ENCODE measurements around the gene ATP5F1A.
A peak's percentile ranks its signal among the peaks of the same experiment; 100 is the strongest.

Gene ATP5F1A

GRCh38 chr18:46073474-46074331 lies 24.4 kb downstream of the ATP5F1A start:
- Histone ChIP-seq H3K27ac (ENCODE audit: low read depth, low read length, severe bottlenecking) (no peak overlapping the region), H3K4me1 (ENCODE audit: control insufficient read depth, insufficient read depth, low read length, poor library complexity, severe bottlenecking) (peaks cover 3% of the 10 kb centered on the region), H3K4me3 (ENCODE audit: extremely low read depth, insufficient read depth, low read length, poor library complexity, severe bottlenecking) (no peak overlapping the region), H3K36me3 (ENCODE audit: control insufficient read depth, insufficient read depth, low read length) (peaks cover 17% of the 10 kb centered on the region), H3K9me3 (ENCODE audit: control insufficient read depth, low read length) (no peaks in the 10 kb centered on the region)
- 22 to 48% methylated on average over 6 of the region's 9 CpGs for WGBS, 2 experiments (ENCODE audit: insufficient coverage in 2 of 2)

- H3K27ac ChIP-seq (ENCODE audit: low read depth, low read length, severe bottlenecking): no peak overlapping the region
- peaks cover 3% of the 10 kb centered on the region for H3K4me1 ChIP-seq (ENCODE audit: control insufficient read depth, insufficient read depth, low read length, poor library complexity, severe bottlenecking)
- no peak overlapping the region for H3K4me3 ChIP-seq (ENCODE audit: extremely low read depth, insufficient read depth, low read length, poor library complexity, severe bottlenecking)
- peaks cover 12% of the 10 kb centered on the region for H3K36me3 ChIP-seq (ENCODE audit: control insufficient read depth, insufficient read depth, low read length)
- H3K9me3 ChIP-seq (ENCODE audit: control insufficient read depth, low read length): no peaks in the 10 kb centered on the region
- 100% methylated on average over 3 of the region's 3 CpGs for WGBS, 2 experiments (ENCODE audit: insufficient coverage in 2 of 2)
Measured at GRCh38 chr18:46072959-46073358, 25.1 kb downstream of the ATP5F1A start.

GRCh38 chr18:46072376-46072867 lies 25.7 kb downstream of the ATP5F1A start:
- peak overlapping the region; percentile 79 for H3K4me3 ChIP-seq (ENCODE audit: extremely low read depth, insufficient read depth, low read length, poor library complexity, severe bottlenecking)
- peaks cover 10% of the 10 kb centered on the region for H3K36me3 ChIP-seq (ENCODE audit: control insufficient read depth, insufficient read depth, low read length)
- H3K4me1 ChIP-seq (ENCODE audit: control insufficient read depth, insufficient read depth, low read length, poor library complexity, severe bottlenecking): peaks cover 3% of the 10 kb centered on the region
- peaks cover 4% of the 10 kb centered on the region for H3K9me3 ChIP-seq (ENCODE audit: control insufficient read depth, low read length)
- H3K27ac ChIP-seq (ENCODE audit: low read depth, low read length, severe bottlenecking): no peak overlapping the region
- WGBS, 2 experiments (ENCODE audit: insufficient coverage in 2 of 2): 18% methylated on average over 22 of the region's 25 CpGs

- Histone ChIP-seq H3K9me3 (ENCODE audit: control insufficient read depth, low read length) (peaks cover 4% of the 10 kb centered on the region), H3K27ac (ENCODE audit: low read depth, low read length, severe bottlenecking) (no peak within 1 kb of the TSS), H3K36me3 (ENCODE audit: control insufficient read depth, insufficient read depth, low read length) (peaks cover 5% of the 10 kb centered on the region), H3K4me1 (ENCODE audit: control insufficient read depth, insufficient read depth, low read length, poor library complexity, severe bottlenecking) (peaks cover 3% of the 10 kb centered on the region), H3K4me3 (ENCODE audit: extremely low read depth, insufficient read depth, low read length, poor library complexity, severe bottlenecking) (peak within 1 kb of the TSS; percentile 79)
- 0% methylated on average over 52 to 58 of the region's 75 CpGs for WGBS, 2 experiments (ENCODE audit: insufficient coverage in 2 of 2)
Measured at GRCh38 chr18:46071653-46072375, 26.3 kb downstream of the ATP5F1A start, which contains the start of gene PSTPIP2. TSS of gene PSTPIP2 (minus strand) at chr18:46072260. CDS start at chr18:46072188, 72 bp downstream.

GRCh38 chr18:46070815-46071652 lies 27.1 kb downstream of the ATP5F1A start:
- Histone ChIP-seq H3K4me3 (ENCODE audit: extremely low read depth, insufficient read depth, low read length, poor library complexity, severe bottlenecking) (peak overlapping the region; percentile 79), H3K9me3 (ENCODE audit: control insufficient read depth, low read length) (peaks cover 4% of the 10 kb centered on the region), H3K36me3 (ENCODE audit: control insufficient read depth, insufficient read depth, low read length) (peaks cover 4% of the 10 kb centered on the region), H3K4me1 (ENCODE audit: control insufficient read depth, insufficient read depth, low read length, poor library complexity, severe bottlenecking) (peaks cover 3% of the 10 kb centered on the region), H3K27ac (ENCODE audit: low read depth, low read length, severe bottlenecking) (no peak overlapping the region)
- 49 to 52% methylated on average over 9 of the region's 13 CpGs for WGBS, 2 experiments (ENCODE audit: insufficient coverage in 2 of 2)

GRCh38 chr18:46070232-46070631 lies 27.9 kb downstream of the ATP5F1A start:
- 67 to 83% methylated on average over 1 to 2 of the region's 6 CpGs for WGBS, 2 experiments (ENCODE audit: insufficient coverage in 2 of 2)
- H3K27ac ChIP-seq (ENCODE audit: low read depth, low read length, severe bottlenecking): no peak overlapping the region
- peaks cover 4% of the 10 kb centered on the region for H3K36me3 ChIP-seq (ENCODE audit: control insufficient read depth, insufficient read depth, low read length)
- peaks cover 4% of the 10 kb centered on the region for H3K9me3 ChIP-seq (ENCODE audit: control insufficient read depth, low read length)
- H3K4me3 ChIP-seq (ENCODE audit: extremely low read depth, insufficient read depth, low read length, poor library complexity, severe bottlenecking): no peak overlapping the region
- H3K4me1 ChIP-seq (ENCODE audit: control insufficient read depth, insufficient read depth, low read length, poor library complexity, severe bottlenecking): peaks cover 3% of the 10 kb centered on the region

- Histone ChIP-seq H3K36me3 (ENCODE audit: control insufficient read depth, insufficient read depth, low read length) (peaks cover 4% of the 10 kb centered on the region), H3K27ac (ENCODE audit: low read depth, low read length, severe bottlenecking) (no peak overlapping the region), H3K4me3 (ENCODE audit: extremely low read depth, insufficient read depth, low read length, poor library complexity, severe bottlenecking) (no peak overlapping the region), H3K9me3 (ENCODE audit: control insufficient read depth, low read length) (peaks cover 4% of the 10 kb centered on the region), H3K4me1 (ENCODE audit: control insufficient read depth, insufficient read depth, low read length, poor library complexity, severe bottlenecking) (peaks cover 3% of the 10 kb centered on the region)
- WGBS, 2 experiments (ENCODE audit: insufficient coverage in 2 of 2): 70 to 97% methylated on average over 2 of the region's 4 CpGs
Measured at GRCh38 chr18:46069524-46069923, 28.6 kb downstream of the ATP5F1A start.

GRCh38 chr18:46068763-46069162 lies 29.3 kb downstream of the ATP5F1A start:
- peaks cover 4% of the 10 kb centered on the region for H3K36me3 ChIP-seq (ENCODE audit: control insufficient read depth, insufficient read depth, low read length)
- no peak overlapping the region for H3K4me3 ChIP-seq (ENCODE audit: extremely low read depth, insufficient read depth, low read length, poor library complexity, severe bottlenecking)
- 67 to 73% methylated on average over 1 of the region's 1 CpG for WGBS, 2 experiments (ENCODE audit: insufficient coverage in 2 of 2)
- peaks cover 3% of the 10 kb centered on the region for H3K4me1 ChIP-seq (ENCODE audit: control insufficient read depth, insufficient read depth, low read length, poor library complexity, severe bottlenecking)
- H3K9me3 ChIP-seq (ENCODE audit: control insufficient read depth, low read length): peaks cover 4% of the 10 kb centered on the region
- H3K27ac ChIP-seq (ENCODE audit: low read depth, low read length, severe bottlenecking): no peak overlapping the region

- H3K27ac ChIP-seq (ENCODE audit: low read depth, low read length, severe bottlenecking): no peak overlapping the region
- H3K9me3 ChIP-seq (ENCODE audit: control insufficient read depth, low read length): peaks cover 4% of the 10 kb centered on the region
- H3K36me3 ChIP-seq (ENCODE audit: control insufficient read depth, insufficient read depth, low read length): peaks cover 10% of the 10 kb centered on the region
- no peak overlapping the region for H3K4me3 ChIP-seq (ENCODE audit: extremely low read depth, insufficient read depth, low read length, poor library complexity, severe bottlenecking)
- no CpG with 5 or more reads among the region's 5 CpGs for WGBS, 2 experiments (ENCODE audit: insufficient coverage in 2 of 2)
- peaks cover 2% of the 10 kb centered on the region for H3K4me1 ChIP-seq (ENCODE audit: control insufficient read depth, insufficient read depth, low read length, poor library complexity, severe bottlenecking)
Measured at GRCh38 chr18:46067438-46068007, 30.6 kb downstream of the ATP5F1A start.

GRCh38 chr18:46062781-46063180 lies 35.3 kb downstream of the ATP5F1A start:
- WGBS, 2 experiments (ENCODE audit: insufficient coverage in 2 of 2): 90 to 92% methylated on average over 4 to 5 of the region's 5 CpGs
- H3K27ac ChIP-seq (ENCODE audit: low read depth, low read length, severe bottlenecking): no peak overlapping the region
- peaks cover 10% of the 10 kb centered on the region for H3K36me3 ChIP-seq (ENCODE audit: control insufficient read depth, insufficient read depth, low read length)
- H3K4me3 ChIP-seq (ENCODE audit: extremely low read depth, insufficient read depth, low read length, poor library complexity, severe bottlenecking): no peak overlapping the region
- no peaks in the 10 kb centered on the region for H3K4me1 ChIP-seq (ENCODE audit: control insufficient read depth, insufficient read depth, low read length, poor library complexity, severe bottlenecking)
- peaks cover 4% of the 10 kb centered on the region for H3K9me3 ChIP-seq (ENCODE audit: control insufficient read depth, low read length)
